ENCODE data around the gene MARCHF3.

Gene MARCHF3

GRCh38 chr5:126866851-126867636, 163.3 kb downstream of the MARCHF3 start:
- no peak for DNase-seq (ENCODE audit: low read depth)
- H3K4me3 ChIP-seq (ENCODE audit: low read depth, low read length), result no peak overlapping the region
- no peak for TF ChIP-seq CTCF (IDR thresholded peaks at IDR 0.05; ENCODE audit: insufficient read depth, low read depth, low read length, missing control alignments)

- DNase-seq (ENCODE audit: low read depth), result no peak
- TF ChIP-seq CTCF (IDR thresholded peaks at IDR 0.05; ENCODE audit: insufficient read depth, low read depth, low read length, missing control alignments), result no peak
- H3K4me3 ChIP-seq (ENCODE audit: low read depth, low read length), result no peak overlapping the region
Observed at GRCh38 chr5:126865299-126865698, 165.1 kb downstream of the MARCHF3 start.

- TF ChIP-seq CTCF (IDR thresholded peaks at IDR 0.05; ENCODE audit: insufficient read depth, low read depth, low read length, missing control alignments), result no peak
- DNase-seq (ENCODE audit: low read depth), result no peak
- no peak overlapping the region for H3K4me3 ChIP-seq (ENCODE audit: low read depth, low read length)
Observed at GRCh38 chr5:126864042-126864688, 166.2 kb downstream of the MARCHF3 start.

GRCh38 chr5:126863402-126863801, 167.0 kb downstream of the MARCHF3 start:
- no peak for DNase-seq (ENCODE audit: low read depth)
- no peak for TF ChIP-seq CTCF (IDR thresholded peaks at IDR 0.05; ENCODE audit: insufficient read depth, low read depth, low read length, missing control alignments)
- H3K4me3 ChIP-seq (ENCODE audit: low read depth, low read length), result no peak overlapping the region

DNA sequence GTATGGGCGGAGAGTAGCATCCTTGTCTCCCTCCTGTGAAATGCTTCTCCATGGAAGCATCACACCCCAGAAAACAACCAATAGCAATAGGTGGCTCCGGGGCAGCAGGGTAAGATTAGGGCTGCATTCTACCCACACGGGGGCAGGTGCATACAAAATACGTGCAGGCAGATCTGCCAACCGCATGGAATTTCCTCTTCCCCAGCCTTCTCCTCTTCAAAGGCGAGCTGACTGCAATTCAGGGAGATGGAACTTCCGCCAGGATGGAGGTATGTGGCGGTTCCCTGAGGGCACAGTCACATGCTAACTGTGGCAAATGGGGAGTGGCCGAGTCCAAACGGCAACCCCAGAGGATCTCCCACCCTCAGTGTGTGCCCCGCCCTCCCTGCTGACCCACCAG, 171.9 kb downstream of the MARCHF3 start:
- H3K4me3 ChIP-seq (ENCODE audit: low read depth, low read length), result no peak overlapping the region
- no peak for DNase-seq (ENCODE audit: low read depth)
- TF ChIP-seq CTCF (IDR thresholded peaks at IDR 0.05; ENCODE audit: insufficient read depth, low read depth, low read length, missing control alignments), result no peak

DNA sequence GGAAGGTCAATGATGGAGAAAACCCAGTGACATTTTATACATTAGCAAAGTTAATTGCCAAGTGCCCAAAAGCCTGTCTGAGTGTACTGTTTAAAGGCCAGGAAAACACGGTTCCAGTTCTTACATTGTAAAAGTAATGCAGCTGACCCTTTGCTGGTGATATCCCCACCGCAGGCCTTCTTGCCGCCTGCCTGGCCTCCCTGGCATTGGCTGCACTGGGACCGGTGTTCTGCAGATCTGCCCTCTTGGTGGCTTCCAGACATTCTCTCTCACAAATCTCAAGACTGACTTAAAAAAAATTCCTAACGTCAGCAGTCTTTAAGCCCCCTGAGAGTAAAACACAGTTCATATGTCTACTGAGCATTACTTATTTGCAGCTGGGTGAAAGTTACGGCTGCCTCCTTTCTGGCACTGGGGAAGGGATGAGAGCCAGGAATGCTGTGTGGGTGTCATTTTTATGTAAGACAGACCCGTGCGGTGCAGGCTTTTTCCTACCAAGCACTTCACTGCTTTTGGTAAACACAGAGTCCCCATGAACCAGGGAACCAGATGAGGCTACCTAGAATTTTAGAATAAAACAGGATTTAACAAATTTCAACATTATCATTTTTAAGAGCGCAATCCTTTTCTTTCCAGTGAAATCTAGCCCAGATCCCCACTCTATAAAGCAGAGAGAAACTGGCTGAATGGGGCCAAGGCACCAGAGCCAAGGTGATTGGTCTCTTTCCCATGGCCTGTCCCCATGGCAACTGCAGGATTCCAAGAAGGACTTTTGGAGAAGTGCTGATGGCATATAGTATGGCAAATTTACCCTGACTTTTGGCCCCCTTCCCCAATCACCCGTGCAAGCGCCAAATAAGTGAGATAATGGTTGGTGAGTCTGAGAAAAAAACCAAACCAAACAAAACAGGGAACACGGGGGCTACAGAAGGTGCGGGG, 172.6 kb downstream of the MARCHF3 start:
- no peak overlapping the region for H3K4me3 ChIP-seq (ENCODE audit: low read depth, low read length)
- no peak for TF ChIP-seq CTCF (IDR thresholded peaks at IDR 0.05; ENCODE audit: insufficient read depth, low read depth, low read length, missing control alignments)
- DNase-seq (ENCODE audit: low read depth), result no peak

All from GM12865 (cell line).